Measurements from ENCODE around the gene LKAAEAR1. TPM values are rescaled to one million over a fixed set of nuclear protein-coding genes. Genes with fewer than 3 reads are reported as not detected.
A peak's percentile ranks its signal among the peaks of the same experiment; 100 is the strongest.

The LKAAEAR1 gene
- total RNA-seq, 1 experiment from 2014 or later = 0.24 TPM

- Histone ChIP-seq H3K4me1 (replicated peaks) (peaks cover 91% of the 10 kb centered on the region), H3K27ac (peak overlapping the region; percentile 96), H3K36me3 (peaks cover 34% of the 10 kb centered on the region), H3K4me3 (peak overlapping the region; percentile 61), H3K9me3 (replicated peaks) (no peaks in the 10 kb centered on the region), H3K27me3 (replicated peaks) (no peaks in the 10 kb centered on the region)
- DNase-seq (ENCODE audit: low read depth in 1 of 2, low spot score in 2 of 2) = peak; percentile 92 to 97
Measured at GRCh38 chr20:64053841-64054661, 30.1 kb downstream of the LKAAEAR1 start.

GRCh38 chr20:64052987-64053840 is 31.0 kb downstream of the LKAAEAR1 start:
- peaks cover 85% of the 10 kb centered on the region for H3K4me1 ChIP-seq (replicated peaks)
- H3K4me3 ChIP-seq = peak overlapping the region; percentile 61
- peaks cover 31% of the 10 kb centered on the region for H3K36me3 ChIP-seq
- no peak for DNase-seq (ENCODE audit: low read depth in 1 of 2, low spot score in 2 of 2)
- H3K27me3 ChIP-seq (replicated peaks) = no peaks in the 10 kb centered on the region
- H3K27ac ChIP-seq = peak overlapping the region; percentile 96
- no peaks in the 10 kb centered on the region for H3K9me3 ChIP-seq (replicated peaks)

- H3K4me3 ChIP-seq = peak overlapping the region; percentile 61
Measured at GRCh38 chr20:64052326-64052722, 31.9 kb downstream of the LKAAEAR1 start.

GRCh38 chr20:64051561-64052325 is 32.5 kb downstream of the LKAAEAR1 start:
- Histone ChIP-seq H3K4me1 (replicated peaks) (peaks cover 74% of the 10 kb centered on the region), H3K27me3 (replicated peaks) (no peaks in the 10 kb centered on the region)
- DNase-seq (ENCODE audit: low read depth in 1 of 2, low spot score in 2 of 2) = peak; percentile 99 to 100

More at GRCh38 chr20:64052326-64052722, 31.9 kb downstream of the LKAAEAR1 start:
- Histone ChIP-seq H3K36me3 (peaks cover 31% of the 10 kb centered on the region), H3K9me3 (replicated peaks) (no peaks in the 10 kb centered on the region), H3K27ac (peak overlapping the region; percentile 96), H3K4me1 (replicated peaks) (peaks cover 76% of the 10 kb centered on the region), H3K27me3 (replicated peaks) (no peaks in the 10 kb centered on the region)
- DNase-seq (ENCODE audit: low read depth in 1 of 2, low spot score in 2 of 2) = peak; percentile 95 to 97

GRCh38 chr20:64051033-64051452 is 33.2 kb downstream of the LKAAEAR1 start:
- H3K4me1 ChIP-seq (replicated peaks) = peaks cover 74% of the 10 kb centered on the region
- no peaks in the 10 kb centered on the region for H3K27me3 ChIP-seq (replicated peaks)
- peak; percentile 94 to 98 for DNase-seq (ENCODE audit: low read depth in 1 of 2, low spot score in 2 of 2)
- H3K36me3 ChIP-seq = peaks cover 35% of the 10 kb centered on the region
- H3K9me3 ChIP-seq (replicated peaks) = no peaks in the 10 kb centered on the region
- peak overlapping the region; percentile 61 for H3K4me3 ChIP-seq
- peak overlapping the region; percentile 96 for H3K27ac ChIP-seq

More at GRCh38 chr20:64051561-64052325, 32.5 kb downstream of the LKAAEAR1 start:
- H3K9me3 ChIP-seq (replicated peaks) = no peaks in the 10 kb centered on the region
- peak overlapping the region; percentile 61 for H3K4me3 ChIP-seq
- peaks cover 31% of the 10 kb centered on the region for H3K36me3 ChIP-seq
- peak overlapping the region; percentile 96 for H3K27ac ChIP-seq

- H3K27me3 ChIP-seq (replicated peaks) = no peaks in the 10 kb centered on the region
- peaks cover 74% of the 10 kb centered on the region for H3K4me1 ChIP-seq (replicated peaks)
- DNase-seq (ENCODE audit: low read depth in 1 of 2, low spot score in 2 of 2) = peak; percentile 92 to 96
- no peaks in the 10 kb centered on the region for H3K9me3 ChIP-seq (replicated peaks)
- H3K4me3 ChIP-seq = peak overlapping the region; percentile 61
- peaks cover 38% of the 10 kb centered on the region for H3K36me3 ChIP-seq
- peak overlapping the region; percentile 96 for H3K27ac ChIP-seq
Measured at GRCh38 chr20:64050261-64051032, 33.8 kb downstream of the LKAAEAR1 start.

- peaks cover 39% of the 10 kb centered on the region for H3K36me3 ChIP-seq
- peak; percentile 98 to 99 for DNase-seq (ENCODE audit: low read depth in 1 of 2, low spot score in 2 of 2)
- H3K4me3 ChIP-seq = peak overlapping the region; percentile 61
- no peaks in the 10 kb centered on the region; the same call in 1 of the 2 replicates for H3K27me3 ChIP-seq (replicated peaks)
- no peaks in the 10 kb centered on the region for H3K9me3 ChIP-seq (replicated peaks)
- peak overlapping the region; percentile 96 for H3K27ac ChIP-seq
- H3K4me1 ChIP-seq (replicated peaks) = peaks cover 74% of the 10 kb centered on the region
Measured at GRCh38 chr20:64049878-64050260, 34.3 kb downstream of the LKAAEAR1 start.

- peak within 1 kb of the TSS; percentile 61 for H3K4me3 ChIP-seq
- peak within 1 kb of the TSS; percentile 96 for H3K27ac ChIP-seq
- DNase-seq (ENCODE audit: low read depth in 1 of 2, low spot score in 2 of 2) = peak; percentile 48 to 84
- peaks cover 74% of the 10 kb centered on the region for H3K4me1 ChIP-seq (replicated peaks)
- no peaks in the 10 kb centered on the region; the same call in 1 of the 2 replicates for H3K27me3 ChIP-seq (replicated peaks)
- H3K36me3 ChIP-seq = peaks cover 44% of the 10 kb centered on the region
- H3K9me3 ChIP-seq (replicated peaks) = no peaks in the 10 kb centered on the region
Measured at GRCh38 chr20:64049060-64049877, 34.9 kb downstream of the LKAAEAR1 start, which contains the start of gene SOX18. Gene SOX18 (minus strand): TSS chr20:64049639. CDS start chr20:64049516, 123 bp downstream.

- Histone ChIP-seq H3K9me3 (replicated peaks) (no peaks in the 10 kb centered on the region), H3K27me3 (replicated peaks) (no peaks in the 10 kb centered on the region; the same call in 1 of the 2 replicates), H3K4me1 (replicated peaks) (peaks cover 69% of the 10 kb centered on the region), H3K4me3 (peak overlapping the region; percentile 61), H3K27ac (peak overlapping the region; percentile 55), H3K36me3 (peaks cover 44% of the 10 kb centered on the region)
- peak in 1 of 2 experiments; percentile 61 for DNase-seq (ENCODE audit: low read depth in 1 of 2, low spot score in 2 of 2)
Measured at GRCh38 chr20:64048402-64049044, 35.7 kb downstream of the LKAAEAR1 start.

GRCh38 chr20:64047968-64048401 is 36.2 kb downstream of the LKAAEAR1 start:
- Histone ChIP-seq H3K27ac (peak overlapping the region; percentile 55), H3K9me3 (replicated peaks) (no peaks in the 10 kb centered on the region), H3K36me3 (peaks cover 43% of the 10 kb centered on the region), H3K4me1 (replicated peaks) (peaks cover 63% of the 10 kb centered on the region), H3K27me3 (replicated peaks) (no peaks in the 10 kb centered on the region; the same call in 1 of the 2 replicates), H3K4me3 (peak overlapping the region; percentile 61)
- peak in 1 of 2 experiments; percentile 52 for DNase-seq (ENCODE audit: low read depth in 1 of 2, low spot score in 2 of 2)

- H3K36me3 ChIP-seq = peaks cover 39% of the 10 kb centered on the region
- H3K27ac ChIP-seq = peak overlapping the region; percentile 55
- peak overlapping the region; percentile 61 for H3K4me3 ChIP-seq
- H3K27me3 ChIP-seq (replicated peaks) = peaks cover 4% of the 10 kb centered on the region; the same call in 1 of the 2 replicates
- peaks cover 58% of the 10 kb centered on the region for H3K4me1 ChIP-seq (replicated peaks)
- DNase-seq (ENCODE audit: low read depth in 1 of 2, low spot score in 2 of 2) = no peak
- H3K9me3 ChIP-seq (replicated peaks) = no peaks in the 10 kb centered on the region
Measured at GRCh38 chr20:64047046-64047389, 37.2 kb downstream of the LKAAEAR1 start.

All from SJSA1 (cell line).